HepG2 (cell line): ENCODE results near the gene SCGB1C2. TPM values are rescaled to one million over a fixed set of nuclear protein-coding genes. Genes with fewer than 3 reads are reported as not detected.

Experiments
- ATF7-NPFF ChIP-seq: sonication (generic); formaldehyde crosslinking; IDR thresholded peaks from 2 replicates; pipeline ENCODE4 v1.8.1; 2023; ENCODE audit warnings: mild to moderate bottlenecking, low read depth, missing genetic modification reagents, moderate library complexity
- ATM ChIP-seq: fragments of 450-650 bp; IDR thresholded peaks from 2 replicates; pipeline ENCODE4 v1.7.1; 2017; ENCODE audit warnings: mild to moderate bottlenecking, borderline replicate concordance
- BORCS8-MEF2B ChIP-seq: sonication (generic); formaldehyde crosslinking; IDR thresholded peaks from 2 replicates; pipeline ENCODE4 v1.8.0; 2022; ENCODE audit warnings: mild to moderate bottlenecking, missing genetic modification reagents
- CAMTA2 ChIP-seq: sonication (generic); formaldehyde crosslinking; IDR thresholded peaks from 2 replicates; pipeline ENCODE4 v1.4.0; 2020; ENCODE audit warnings: mild to moderate bottlenecking, missing genetic modification reagents, borderline replicate concordance
- HNRNPL ChIP-seq: fragments of 200-400 bp; formaldehyde crosslinking; IDR thresholded peaks from 2 replicates; pipeline ENCODE4 v1.6.1; 2017; ENCODE audit warnings: mild to moderate bottlenecking, low read depth, low read length
- KAT8 ChIP-seq: IDR thresholded peaks from 2 replicates; pipeline ENCODE4 v1.6.1; 2016; ENCODE audit warnings: missing genetic modification reagents, missing compliant biosample characterization
- KDM2A ChIP-seq: sonication (generic); formaldehyde crosslinking; IDR thresholded peaks from 2 replicates; pipeline ENCODE4 v1.4.0; 2020; ENCODE audit warnings: low read depth, missing genetic modification reagents, borderline replicate concordance
- NFIC ChIP-seq: IDR thresholded peaks from 2 replicates; pipeline ENCODE4 v1.6.1; 2012; ENCODE audit warnings: mild to moderate bottlenecking, low read length, inconsistent platforms
- PTBP1 ChIP-seq: fragments of 200-400 bp; formaldehyde crosslinking; IDR thresholded peaks from 2 replicates; pipeline ENCODE4 v1.6.1; 2018; ENCODE audit warnings: low read length, low read depth; ENCODE audit not compliant: poor library complexity, severe bottlenecking
- RBAK ChIP-seq: sonication (generic); formaldehyde crosslinking; IDR thresholded peaks from 2 replicates; pipeline ENCODE4 v1.5.1; 2020; ENCODE audit warnings: mild to moderate bottlenecking, missing genetic modification reagents
- SP4 ChIP-seq: sonication (generic); formaldehyde crosslinking; IDR thresholded peaks from 2 replicates; pipeline ENCODE4 v1.8.1; 2023; ENCODE audit warnings: mild to moderate bottlenecking, missing genetic modification reagents
- STAG1 ChIP-seq: sonication (generic); formaldehyde crosslinking; IDR thresholded peaks from 2 replicates; pipeline ENCODE4 v1.4.0; 2020; ENCODE audit warnings: missing genetic modification reagents
- TARDBP ChIP-seq: sonication (generic); formaldehyde crosslinking; IDR thresholded peaks from 2 replicates; pipeline ENCODE4 v1.8.0; 2022; ENCODE audit warnings: mild to moderate bottlenecking, missing genetic modification reagents
- ZC3H13 ChIP-seq: sonication (generic); formaldehyde crosslinking; IDR thresholded peaks from 2 replicates; pipeline ENCODE4 v1.8.1; 2023; ENCODE audit warnings: mild to moderate bottlenecking, missing genetic modification reagents, moderate library complexity
- ZFAT ChIP-seq: sonication (generic); formaldehyde crosslinking; conservative IDR thresholded peaks from 2 replicates; pipeline ENCODE4 v1.8.1; 2023; ENCODE audit warnings: missing genetic modification reagents, inconsistent platforms
- ZMYM4 ChIP-seq: sonication (generic); formaldehyde crosslinking; IDR thresholded peaks from 2 replicates; pipeline ENCODE4 v1.8.1; 2023; ENCODE audit warnings: mild to moderate bottlenecking, missing genetic modification reagents
- ZNF24 ChIP-seq: fragments of 450-650 bp; IDR thresholded peaks from 2 replicates; pipeline ENCODE4 v1.6.1; 2017; ENCODE audit warnings: antibody characterized with exemption, mild to moderate bottlenecking
- ZNF430 ChIP-seq: sonication (generic); formaldehyde crosslinking; IDR thresholded peaks from 2 replicates; pipeline ENCODE4 v1.9.0; 2021; ENCODE audit warnings: mild to moderate bottlenecking, missing genetic modification reagents
- ZNF567 ChIP-seq: sonication (generic); formaldehyde crosslinking; IDR thresholded peaks from 2 replicates; pipeline ENCODE4 v1.8.1; 2023; ENCODE audit warnings: mild to moderate bottlenecking, missing genetic modification reagents, borderline replicate concordance
- ZNF619 ChIP-seq: sonication (generic); formaldehyde crosslinking; IDR thresholded peaks from 2 replicates; pipeline ENCODE4 v1.4.0; 2020; ENCODE audit warnings: mild to moderate bottlenecking, missing genetic modification reagents
- ZNF7 ChIP-seq: IDR thresholded peaks from 2 replicates; pipeline ENCODE4 v1.6.1; 2016; ENCODE audit warnings: missing biosample characterization, missing genetic modification reagents
- ZNF776 ChIP-seq: sonication (generic); formaldehyde crosslinking; IDR thresholded peaks from 2 replicates; pipeline ENCODE4 v1.4.0; 2020; ENCODE audit warnings: mild to moderate bottlenecking, missing genetic modification reagents
- ZNF841 ChIP-seq: sonication (generic); formaldehyde crosslinking; IDR thresholded peaks from 2 replicates; pipeline ENCODE4 v1.8.1; 2023; ENCODE audit warnings: missing genetic modification reagents, borderline replicate concordance
- polyA plus RNA-seq, 8 experiments: library from polyadenylated mRNA; depleted of rRNA in 3 of 8; stranded (reverse) in 7 of 8; unstranded in 1 of 8; fragments of >200 nt; fragmentation: Illumina TruSeq in 4 of 8; extraction: Trizol in 4 of 8; gene quantifications; 2 replicates each; pipeline versions ENCODE4 v1.2.1 to v1.2.3, GENCODE V29; 2011 to 2016; ENCODE audit warnings: low read depth in 4 of 8, missing spikeins in 1 of 8, mixed read lengths in 1 of 8; ENCODE audit not compliant: insufficient read depth in 1 of 8
- total RNA-seq, 5 experiments: library from RNA; depleted of rRNA; stranded (reverse); fragments of >200 nt; fragmentation: Illumina TruSeq; extraction: Trizol; gene quantifications; 2 replicates each; pipeline ENCODE4 v1.2.3, GENCODE V29; 2016; ENCODE audit warnings: low read depth in 1 of 5
- TF ChIP-seq, protein P1 (sequence below): fragments of 450-650 bp; IDR thresholded peaks from 2 replicates; pipeline ENCODE4 v1.6.1; 2016
- TF ChIP-seq, protein P2 (sequence below): sonication (generic); formaldehyde crosslinking; IDR thresholded peaks from 2 replicates; pipeline ENCODE4 v1.4.0; 2020; ENCODE audit warnings: mild to moderate bottlenecking, missing genetic modification reagents
- TF ChIP-seq, protein P3 (sequence below): sonication (generic); formaldehyde crosslinking; IDR thresholded peaks from 2 replicates; pipeline ENCODE4 v1.5.1; 2020; ENCODE audit warnings: mild to moderate bottlenecking, missing genetic modification reagents, borderline replicate concordance
- TF ChIP-seq, protein P4 (sequence below): sonication (generic); formaldehyde crosslinking; IDR thresholded peaks from 2 replicates; pipeline ENCODE4 v1.4.0; 2020; ENCODE audit warnings: missing genetic modification reagents, mild to moderate bottlenecking, borderline replicate concordance

The SCGB1C2 gene
- total and polyA plus RNA-seq, 2 of the 13 experiments (the other 11 are each of a cell fraction or from before 2014, with no cell fraction given), result not detected

DNA sequence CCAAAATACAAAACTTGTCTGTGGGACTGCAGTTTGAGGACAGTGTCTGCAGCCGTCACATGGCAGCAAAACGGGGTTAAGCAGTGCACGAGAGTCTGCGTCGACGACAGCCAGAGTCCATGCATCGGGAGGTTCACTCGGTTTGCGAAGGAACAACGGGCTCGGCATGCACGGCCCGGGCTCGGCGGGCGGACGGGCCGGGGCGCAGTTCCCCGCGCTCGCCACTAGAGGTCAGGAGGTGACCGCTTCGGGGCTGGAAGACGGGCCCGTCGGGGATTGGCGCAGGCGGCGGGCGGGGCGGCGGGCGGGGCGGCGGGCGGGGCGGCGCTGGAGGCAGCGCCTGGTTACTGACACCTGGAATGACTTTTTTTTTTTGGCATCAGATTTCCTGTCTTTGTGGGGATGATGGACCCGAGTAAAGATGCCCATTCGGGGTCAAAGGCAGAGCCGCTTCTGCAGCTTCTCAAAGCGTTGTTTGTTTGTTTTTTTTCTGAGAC lies 6.5 kb downstream of the SCGB1C2 start (continued):
- TF ChIP-seq, protein P1, sequence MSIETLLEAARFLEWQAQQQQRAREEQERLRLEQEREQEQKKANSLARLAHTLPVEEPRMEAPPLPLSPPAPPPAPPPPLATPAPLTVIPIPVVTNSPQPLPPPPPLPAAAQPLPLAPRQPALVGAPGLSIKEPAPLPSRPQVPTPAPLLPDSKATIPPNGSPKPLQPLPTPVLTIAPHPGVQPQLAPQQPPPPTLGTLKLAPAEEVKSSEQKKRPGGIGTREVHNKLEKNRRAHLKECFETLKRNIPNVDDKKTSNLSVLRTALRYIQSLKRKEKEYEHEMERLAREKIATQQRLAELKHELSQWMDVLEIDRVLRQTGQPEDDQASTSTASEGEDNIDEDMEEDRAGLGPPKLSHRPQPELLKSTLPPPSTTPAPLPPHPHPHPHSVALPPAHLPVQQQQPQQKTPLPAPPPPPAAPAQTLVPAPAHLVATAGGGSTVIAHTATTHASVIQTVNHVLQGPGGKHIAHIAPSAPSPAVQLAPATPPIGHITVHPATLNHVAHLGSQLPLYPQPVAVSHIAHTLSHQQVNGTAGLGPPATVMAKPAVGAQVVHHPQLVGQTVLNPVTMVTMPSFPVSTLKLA, result no peak
- no peak for TF ChIP-seq ZNF7 (CRISPR knock-in tag)
- TF ChIP-seq ZFAT (CRISPR knock-in tag), result no peak
- no peak for TF ChIP-seq ZNF841 (CRISPR knock-in tag)
- TF ChIP-seq HNRNPL, result no peak
- TF ChIP-seq NFIC, result no peak
- TF ChIP-seq ATF7-NPFF, result 0 out of 2 replicates have a peak, but pooled peaks have one; percentile 22
- no peak for TF ChIP-seq ZNF567 (CRISPR knock-in tag)
- no peak for TF ChIP-seq CAMTA2 (CRISPR knock-in tag)
- TF ChIP-seq, protein P2, sequence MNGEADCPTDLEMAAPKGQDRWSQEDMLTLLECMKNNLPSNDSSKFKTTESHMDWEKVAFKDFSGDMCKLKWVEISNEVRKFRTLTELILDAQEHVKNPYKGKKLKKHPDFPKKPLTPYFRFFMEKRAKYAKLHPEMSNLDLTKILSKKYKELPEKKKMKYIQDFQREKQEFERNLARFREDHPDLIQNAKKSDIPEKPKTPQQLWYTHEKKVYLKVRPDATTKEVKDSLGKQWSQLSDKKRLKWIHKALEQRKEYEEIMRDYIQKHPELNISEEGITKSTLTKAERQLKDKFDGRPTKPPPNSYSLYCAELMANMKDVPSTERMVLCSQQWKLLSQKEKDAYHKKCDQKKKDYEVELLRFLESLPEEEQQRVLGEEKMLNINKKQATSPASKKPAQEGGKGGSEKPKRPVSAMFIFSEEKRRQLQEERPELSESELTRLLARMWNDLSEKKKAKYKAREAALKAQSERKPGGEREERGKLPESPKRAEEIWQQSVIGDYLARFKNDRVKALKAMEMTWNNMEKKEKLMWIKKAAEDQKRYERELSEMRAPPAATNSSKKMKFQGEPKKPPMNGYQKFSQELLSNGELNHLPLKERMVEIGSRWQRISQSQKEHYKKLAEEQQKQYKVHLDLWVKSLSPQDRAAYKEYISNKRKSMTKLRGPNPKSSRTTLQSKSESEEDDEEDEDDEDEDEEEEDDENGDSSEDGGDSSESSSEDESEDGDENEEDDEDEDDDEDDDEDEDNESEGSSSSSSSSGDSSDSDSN, result no peak
- no peak for TF ChIP-seq KAT8 (CRISPR knock-in tag)
- peak; percentile 86; the same call in 1 of the 2 replicates for TF ChIP-seq KDM2A (CRISPR knock-in tag)
- TF ChIP-seq ZNF430 (CRISPR knock-in tag), result no peak
- no peak for TF ChIP-seq ZNF24
- no peak for TF ChIP-seq ZNF776
- TF ChIP-seq, protein P3, sequence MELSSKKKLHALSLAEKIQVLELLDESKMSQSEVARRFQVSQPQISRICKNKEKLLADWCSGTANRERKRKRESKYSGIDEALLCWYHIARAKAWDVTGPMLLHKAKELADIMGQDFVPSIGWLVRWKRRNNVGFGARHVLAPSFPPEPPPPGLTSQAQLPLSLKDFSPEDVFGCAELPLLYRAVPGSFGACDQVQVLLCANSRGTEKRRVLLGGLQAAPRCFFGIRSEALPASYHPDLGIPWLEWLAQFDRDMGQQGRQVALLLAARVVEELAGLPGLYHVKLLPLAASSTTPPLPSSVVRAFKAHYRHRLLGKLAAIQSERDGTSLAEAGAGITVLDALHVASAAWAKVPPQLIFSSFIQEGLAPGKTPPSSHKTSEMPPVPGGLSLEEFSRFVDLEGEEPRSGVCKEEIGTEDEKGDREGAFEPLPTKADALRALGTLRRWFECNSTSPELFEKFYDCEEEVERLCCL (CRISPR knock-in tag), result no peak
- no peak for TF ChIP-seq TARDBP (CRISPR knock-in tag)
- TF ChIP-seq BORCS8-MEF2B (CRISPR knock-in tag), result no peak
- peak; percentile 54 for TF ChIP-seq ZMYM4 (CRISPR knock-in tag)
- TF ChIP-seq ZC3H13 (CRISPR knock-in tag), result no peak
- 0 out of 2 replicates have a peak, but pooled peaks have one; percentile 15 for TF ChIP-seq SP4 (CRISPR knock-in tag)
- no peak for TF ChIP-seq ZNF619 (CRISPR knock-in tag)
- TF ChIP-seq ATM, result no peak
- TF ChIP-seq RBAK (CRISPR knock-in tag), result no peak
- TF ChIP-seq STAG1 (CRISPR knock-in tag), result peak; percentile 91
- no peak for TF ChIP-seq PTBP1
- TF ChIP-seq, protein P4, sequence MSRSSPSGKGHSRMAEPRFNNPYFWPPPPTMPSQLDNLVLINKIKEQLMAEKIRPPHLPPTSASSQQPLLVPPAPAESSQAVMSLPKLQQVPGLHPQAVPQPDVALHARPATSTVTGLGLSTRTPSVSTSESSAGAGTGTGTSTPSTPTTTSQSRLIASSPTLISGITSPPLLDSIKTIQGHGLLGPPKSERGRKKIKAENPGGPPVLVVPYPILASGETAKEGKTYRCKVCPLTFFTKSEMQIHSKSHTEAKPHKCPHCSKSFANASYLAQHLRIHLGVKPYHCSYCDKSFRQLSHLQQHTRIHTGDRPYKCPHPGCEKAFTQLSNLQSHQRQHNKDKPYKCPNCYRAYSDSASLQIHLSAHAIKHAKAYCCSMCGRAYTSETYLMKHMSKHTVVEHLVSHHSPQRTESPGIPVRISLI (CRISPR knock-in tag), result peak; percentile 61; the same call in 1 of the 2 replicates
